SKM-1 (cell line): ENCODE results near the gene CERS6.

ENCODE experiments used
- DNase-seq: peaks from one replicate; lab custom pipeline; 2025; ENCODE audit not compliant: unreplicated experiment; lab: John Stamatoyannopoulos, UW

CERS6 gene

GRCh38 chr2:168528469-168528868 lies 72.4 kb downstream of the CERS6 start:
- DNase-seq = no peak

- no peak for DNase-seq
These were observed 73.2 kb downstream of the CERS6 start for GRCh38 chr2:168529054-168529833.

- DNase-seq = no peak
These were observed 74.0 kb downstream of the CERS6 start for GRCh38 chr2:168529900-168530561.

GRCh38 chr2:168530982-168531622 lies 75.0 kb downstream of the CERS6 start:
- DNase-seq = peak; percentile 48

- no peak for DNase-seq
These were observed 78.9 kb downstream of the CERS6 start for GRCh38 chr2:168534926-168535325.

GRCh38 chr2:168536925-168537466 lies 80.9 kb downstream of the CERS6 start:
- DNase-seq = no peak

- no peak for DNase-seq
These were observed 82.1 kb downstream of the CERS6 start for GRCh38 chr2:168538133-168538532.

GRCh38 chr2:168538534-168538933 lies 82.5 kb downstream of the CERS6 start:
- DNase-seq = no peak

GRCh38 chr2:168539945-168540344 lies 83.9 kb downstream of the CERS6 start:
- DNase-seq = no peak

GRCh38 chr2:168541858-168542257 lies 85.8 kb downstream of the CERS6 start:
- no peak for DNase-seq

- no peak for DNase-seq
These were observed 87.0 kb downstream of the CERS6 start for GRCh38 chr2:168543037-168543436.

GRCh38 chr2:168543935-168544334 lies 87.9 kb downstream of the CERS6 start:
- DNase-seq = no peak

- DNase-seq = no peak
These were observed 89.5 kb downstream of the CERS6 start for GRCh38 chr2:168545439-168546082.

- no peak for DNase-seq
These were observed 94.6 kb downstream of the CERS6 start for GRCh38 chr2:168550670-168551069.

GRCh38 chr2:168552450-168552856 lies 96.4 kb downstream of the CERS6 start:
- DNase-seq = peak; percentile 16

GRCh38 chr2:168555283-168555682 lies 99.2 kb downstream of the CERS6 start:
- no peak for DNase-seq

GRCh38 chr2:168559187-168559586 lies 103.1 kb downstream of the CERS6 start:
- no peak for DNase-seq

- DNase-seq = no peak
These were observed 104.9 kb downstream of the CERS6 start for GRCh38 chr2:168560817-168561499.

GRCh38 chr2:168561991-168562390 lies 105.9 kb downstream of the CERS6 start:
- no peak for DNase-seq

- DNase-seq = no peak
These were observed 106.9 kb downstream of the CERS6 start for GRCh38 chr2:168562971-168563370.

- DNase-seq = no peak
These were observed 108.6 kb downstream of the CERS6 start for GRCh38 chr2:168564641-168565040.
